KOPT-K1 (cell line): ENCODE measurements around the gene PHF24.

Source experiments
- H3K27ac ChIP-seq: fragments of 200-600 bp; sonication (generic); 2 replicates; pipeline ENCODE4 v1.5.1; 2016; ENCODE audit warnings: antibody characterized with exemption, mild to moderate bottlenecking, low read depth, low read length; ENCODE audit not compliant: poor library complexity, severe bottlenecking
- H3K36me3 ChIP-seq: fragments of 200-600 bp; sonication (generic); 2 replicates; pipeline ENCODE4 v1.5.1; 2017; ENCODE audit warnings: antibody characterized with exemption, mild to moderate bottlenecking, low read length, moderate library complexity; ENCODE audit not compliant: insufficient read depth
- H3K9me3 ChIP-seq: fragments of 200-600 bp; sonication (generic); 2 replicates; pipeline ENCODE4 v1.5.1; 2017; ENCODE audit warnings: antibody characterized with exemption, low read length, mild to moderate bottlenecking; ENCODE audit not compliant: insufficient read depth, poor library complexity, severe bottlenecking

Gene PHF24

DNA sequence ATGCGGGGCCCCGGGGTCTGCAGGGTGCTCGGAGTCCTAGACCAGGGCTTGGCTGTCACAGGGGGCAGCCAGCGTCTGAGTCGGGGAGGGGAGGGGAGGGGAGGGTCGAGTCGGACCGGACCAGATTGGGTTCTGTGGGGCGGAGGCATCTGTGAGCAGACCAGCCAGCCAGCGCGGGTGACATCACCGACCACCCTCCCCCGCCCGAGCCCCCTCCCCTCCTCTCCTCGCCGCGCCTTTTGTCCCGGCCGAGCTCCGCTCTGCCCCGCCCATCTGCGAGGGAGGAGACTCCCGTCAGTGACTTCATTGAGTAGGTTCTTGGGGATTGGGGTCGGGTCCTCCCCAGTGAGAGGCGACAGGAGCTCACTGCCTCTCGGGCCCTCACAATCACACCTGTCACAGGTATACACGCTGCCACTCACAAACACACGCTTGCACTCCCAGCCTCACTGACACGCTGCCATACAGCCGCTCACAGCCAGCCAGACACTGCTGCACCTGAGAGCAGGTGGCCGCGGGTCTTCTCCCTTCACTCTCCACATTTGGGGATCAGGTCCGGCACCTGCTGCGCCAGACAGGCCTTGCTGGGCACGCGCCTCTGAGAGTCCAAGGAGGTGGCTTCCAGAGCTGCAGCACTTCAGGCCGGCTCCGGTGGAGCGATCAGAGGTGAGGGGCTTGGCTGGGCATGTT, 32.0 kb downstream of the PHF24 start:
- H3K36me3 ChIP-seq = no peaks in the 10 kb centered on the region
- H3K9me3 ChIP-seq = no peaks in the 10 kb centered on the region
- H3K27ac ChIP-seq = peak overlapping the region; percentile 42

DNA sequence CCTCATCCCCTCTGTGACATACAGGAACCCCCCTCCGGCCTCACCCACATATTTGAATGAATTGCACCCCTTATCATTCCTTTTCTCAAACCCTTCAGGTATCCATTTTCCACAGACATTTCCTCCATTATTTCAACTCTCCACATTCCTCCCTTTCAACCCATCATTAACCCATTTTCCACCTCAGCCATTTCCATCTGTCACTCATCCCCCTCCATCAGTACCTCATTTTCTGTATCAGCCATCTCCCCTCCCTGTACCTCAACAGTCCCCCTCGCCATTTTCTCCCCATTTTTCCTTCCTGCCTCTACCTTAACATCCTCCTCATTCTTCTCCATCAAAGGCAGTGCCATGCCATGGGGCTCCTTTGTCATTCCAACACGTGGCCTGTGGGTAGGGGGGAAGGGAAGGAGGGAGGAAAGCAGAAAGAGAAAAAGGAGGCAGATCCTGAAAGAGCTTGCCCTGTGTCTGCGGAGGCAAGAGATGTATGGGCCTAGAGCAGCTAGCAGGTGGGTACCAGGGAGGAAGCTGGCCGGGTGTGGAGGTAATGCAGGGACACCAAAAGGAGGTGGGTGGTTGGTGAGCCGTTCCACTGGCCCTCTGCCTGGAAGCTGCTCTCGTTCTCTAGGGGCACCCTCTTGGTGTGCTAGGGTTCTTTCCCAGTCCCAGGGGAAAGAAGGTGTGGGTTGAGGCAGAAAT, 33.0 kb downstream of the PHF24 start:
- Histone ChIP-seq H3K27ac (no peak overlapping the region), H3K9me3 (no peaks in the 10 kb centered on the region), H3K36me3 (no peaks in the 10 kb centered on the region)

DNA sequence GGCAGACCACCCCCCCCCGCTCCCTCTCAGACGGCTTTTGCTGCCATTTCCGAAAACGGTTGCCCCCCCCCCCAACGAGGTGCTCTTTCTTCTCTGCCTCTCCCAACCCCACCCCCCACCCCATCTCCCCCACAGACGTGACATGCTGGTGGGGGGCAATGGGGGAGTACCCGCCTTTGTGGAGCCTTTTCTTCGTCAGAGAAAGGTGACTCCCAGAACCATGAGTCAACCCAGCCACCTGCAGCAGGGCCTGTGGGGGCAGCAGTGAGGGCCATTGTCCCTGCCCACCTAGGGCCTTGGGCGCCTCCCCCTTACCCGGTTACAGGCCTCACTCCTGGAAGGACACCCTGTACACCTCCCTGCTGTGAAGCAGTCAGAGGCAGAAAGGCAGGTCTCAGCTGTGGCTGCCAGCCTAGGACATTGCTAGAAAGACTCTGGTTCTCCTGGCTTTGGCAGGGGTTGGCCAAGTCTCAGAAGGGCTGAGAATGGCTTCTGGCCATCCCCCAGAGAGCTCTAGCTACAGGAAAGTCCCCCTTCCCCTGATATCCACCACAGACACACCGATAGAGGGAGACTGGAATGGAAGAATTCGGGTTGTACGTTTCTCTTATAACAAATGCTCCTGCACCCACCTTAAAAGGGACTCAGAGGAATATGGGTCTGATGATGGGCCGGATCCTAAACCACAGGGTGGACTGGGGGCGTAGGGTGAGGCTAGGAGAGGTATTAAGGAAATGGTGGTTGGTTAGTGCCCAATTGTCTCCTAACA, 33.7 kb downstream of the PHF24 start:
- H3K36me3 ChIP-seq = peaks cover 3% of the 10 kb centered on the region; the same call in 1 of the 2 replicates
- no peak overlapping the region for H3K27ac ChIP-seq

DNA sequence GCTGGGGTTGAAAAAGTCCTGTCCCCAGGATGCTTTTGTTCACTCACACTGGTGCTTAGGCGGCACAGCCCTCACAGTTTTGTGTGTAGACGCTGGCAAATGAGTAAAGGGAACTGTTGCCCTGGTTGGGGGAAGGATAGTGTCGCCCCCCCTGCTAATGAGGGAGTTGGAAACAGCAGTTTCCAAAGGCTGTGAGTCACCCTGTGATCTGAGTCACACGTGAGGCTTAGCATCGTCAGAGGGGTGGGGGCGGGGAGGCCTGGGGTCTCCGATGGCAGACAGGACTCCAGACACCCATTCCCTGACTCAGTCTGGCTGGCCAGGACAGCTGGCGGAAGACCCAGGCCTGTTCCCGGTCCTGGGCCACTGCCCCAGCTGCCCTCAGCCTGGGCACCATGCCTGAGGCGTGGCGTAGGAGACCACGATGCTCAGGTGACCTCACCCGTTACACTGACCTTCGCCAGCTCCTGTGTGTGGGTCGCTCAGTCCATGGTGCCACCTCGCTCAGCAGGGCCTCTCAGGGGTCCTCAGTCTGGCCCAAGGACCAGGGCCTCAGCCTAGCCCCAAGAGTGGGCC, 34.4 kb downstream of the PHF24 start:
- Histone ChIP-seq H3K9me3 (no peaks in the 10 kb centered on the region), H3K36me3 (peaks cover 7% of the 10 kb centered on the region; the same call in 1 of the 2 replicates), H3K27ac (no peak overlapping the region)

More for the DNA sequence above, 33.7 kb downstream of the PHF24 start:
- no peaks in the 10 kb centered on the region for H3K9me3 ChIP-seq

DNA sequence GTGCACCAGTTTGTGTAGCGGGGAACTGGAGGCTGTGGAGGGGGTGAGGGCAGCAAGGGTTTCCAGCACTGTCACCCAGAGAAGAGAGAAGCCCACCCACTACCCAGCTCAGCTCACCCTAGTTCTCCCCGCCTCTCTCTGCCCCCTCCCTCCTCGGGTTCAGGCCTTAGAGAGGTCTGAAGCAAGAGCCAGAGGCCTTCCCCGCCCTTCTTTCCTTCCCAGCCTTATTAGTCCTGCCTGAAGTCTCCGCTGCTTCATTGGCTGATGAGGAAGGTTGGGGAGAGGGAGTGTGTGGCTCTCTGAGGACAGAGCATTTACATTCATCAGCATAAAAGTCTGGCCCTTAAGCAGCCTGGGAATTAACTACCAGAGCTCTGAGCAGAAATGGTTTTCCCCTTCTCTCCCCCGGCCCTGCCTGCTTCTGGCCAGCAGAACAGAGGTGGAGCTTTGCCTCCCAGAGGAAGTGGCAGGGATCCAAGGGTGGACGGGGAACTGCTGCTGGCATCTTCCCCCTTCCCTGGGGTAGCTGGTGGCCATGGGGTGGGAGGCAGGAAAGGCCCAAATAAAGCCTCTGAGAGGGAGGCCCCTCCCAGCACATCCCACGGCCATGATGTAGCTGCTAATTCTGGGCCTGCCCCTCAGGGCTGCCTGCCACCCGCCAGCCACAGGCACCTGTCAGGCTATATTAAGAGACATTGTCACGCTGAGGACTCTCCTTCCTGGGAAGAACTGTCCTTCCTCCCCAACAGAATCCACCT, 35.6 kb downstream of the PHF24 start:
- no peaks in the 10 kb centered on the region for H3K9me3 ChIP-seq
- H3K27ac ChIP-seq = no peak overlapping the region
- H3K36me3 ChIP-seq = peaks cover 7% of the 10 kb centered on the region; the same call in 1 of the 2 replicates

DNA sequence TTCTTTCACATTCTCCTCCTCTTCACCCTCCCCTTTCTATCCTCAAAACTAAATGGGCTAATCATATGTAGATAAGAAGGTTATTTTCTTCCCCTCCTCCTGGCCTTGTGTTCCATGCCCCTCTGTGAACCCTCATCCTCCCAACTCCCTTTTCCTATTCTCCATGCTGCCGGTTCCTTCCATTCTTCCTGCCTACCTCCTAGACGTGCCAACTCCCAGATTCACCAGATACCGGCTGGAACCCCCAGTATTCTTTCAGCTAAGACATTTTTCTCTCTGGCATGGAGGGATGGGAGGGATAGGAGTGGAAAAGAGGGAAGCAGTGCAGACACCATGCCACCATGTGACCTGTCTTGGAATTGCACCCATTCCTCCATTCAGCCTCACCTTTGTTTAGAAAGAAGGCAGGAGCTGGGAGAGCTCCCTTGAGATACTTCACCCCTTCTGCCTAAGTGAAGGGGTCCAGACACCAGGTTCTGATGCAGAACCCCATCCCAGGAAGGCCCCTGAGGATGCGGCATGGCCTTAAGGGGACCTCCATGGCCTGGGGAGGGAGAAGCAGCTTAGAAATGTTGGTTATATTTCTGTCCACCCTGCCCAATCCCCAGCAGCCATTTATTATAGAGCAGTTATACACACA, 36.3 kb downstream of the PHF24 start:
- peaks cover 7% of the 10 kb centered on the region; the same call in 1 of the 2 replicates for H3K36me3 ChIP-seq
- no peak overlapping the region for H3K27ac ChIP-seq
- no peaks in the 10 kb centered on the region for H3K9me3 ChIP-seq

DNA sequence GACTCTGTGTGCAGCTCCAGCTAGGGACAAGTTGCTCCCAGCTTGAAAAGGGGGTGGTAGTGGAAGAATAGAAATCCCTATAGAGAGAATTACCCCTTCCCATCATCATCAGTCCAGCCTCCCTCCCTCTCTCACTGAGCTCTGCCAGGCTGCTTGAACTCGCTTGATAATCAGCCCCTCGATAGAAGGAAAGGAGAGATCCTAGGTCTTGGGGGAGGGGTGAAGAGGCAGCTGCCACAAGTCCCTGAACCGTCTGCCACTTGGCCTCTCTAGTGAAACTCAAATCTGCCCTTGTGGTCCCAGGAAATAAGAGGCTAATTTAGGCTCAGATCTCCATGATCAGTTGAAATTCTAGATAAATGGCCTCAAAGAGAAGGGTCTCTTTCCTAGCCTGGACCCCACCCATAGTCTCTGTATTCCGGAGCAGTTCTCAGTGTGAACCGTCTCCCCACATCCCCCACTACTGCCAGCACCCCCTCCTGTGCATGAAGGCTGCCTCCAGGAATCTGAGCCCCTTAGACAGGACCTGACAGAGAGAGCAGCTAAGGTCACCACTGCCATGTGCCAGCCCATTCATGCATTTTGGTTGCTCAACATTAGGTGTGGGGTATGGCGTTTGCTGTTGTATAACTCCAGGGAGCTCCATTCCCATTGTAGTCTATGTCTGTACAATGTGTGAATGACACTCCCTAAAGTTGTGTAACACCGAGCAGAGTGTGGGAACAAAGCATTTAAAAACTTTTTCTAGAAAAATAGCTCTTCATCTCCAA, 37.0 kb downstream of the PHF24 start:
- Histone ChIP-seq H3K9me3 (no peaks in the 10 kb centered on the region), H3K36me3 (peaks cover 7% of the 10 kb centered on the region; the same call in 1 of the 2 replicates), H3K27ac (no peak overlapping the region)

DNA sequence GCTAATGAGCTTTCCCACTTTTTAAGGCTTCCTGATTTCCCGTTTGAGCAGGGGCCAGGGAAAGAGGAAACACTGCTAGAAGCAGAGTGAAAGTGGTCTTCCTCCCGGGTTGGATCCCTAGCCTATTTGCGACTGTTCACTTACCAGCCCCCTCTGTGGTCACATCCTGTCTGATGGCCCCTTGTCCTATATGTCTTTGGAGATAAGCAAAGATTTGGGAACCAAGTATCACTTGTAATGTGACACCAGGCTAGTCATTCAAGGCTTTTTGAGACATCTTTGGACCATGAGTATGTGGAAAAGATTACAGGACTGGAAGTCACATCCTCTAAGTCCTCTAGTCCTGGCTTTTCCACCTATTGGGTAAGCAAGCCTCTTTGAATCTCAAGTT, 37.6 kb downstream of the PHF24 start:
- Histone ChIP-seq H3K9me3 (no peaks in the 10 kb centered on the region), H3K36me3 (peaks cover 7% of the 10 kb centered on the region; the same call in 1 of the 2 replicates)

DNA sequence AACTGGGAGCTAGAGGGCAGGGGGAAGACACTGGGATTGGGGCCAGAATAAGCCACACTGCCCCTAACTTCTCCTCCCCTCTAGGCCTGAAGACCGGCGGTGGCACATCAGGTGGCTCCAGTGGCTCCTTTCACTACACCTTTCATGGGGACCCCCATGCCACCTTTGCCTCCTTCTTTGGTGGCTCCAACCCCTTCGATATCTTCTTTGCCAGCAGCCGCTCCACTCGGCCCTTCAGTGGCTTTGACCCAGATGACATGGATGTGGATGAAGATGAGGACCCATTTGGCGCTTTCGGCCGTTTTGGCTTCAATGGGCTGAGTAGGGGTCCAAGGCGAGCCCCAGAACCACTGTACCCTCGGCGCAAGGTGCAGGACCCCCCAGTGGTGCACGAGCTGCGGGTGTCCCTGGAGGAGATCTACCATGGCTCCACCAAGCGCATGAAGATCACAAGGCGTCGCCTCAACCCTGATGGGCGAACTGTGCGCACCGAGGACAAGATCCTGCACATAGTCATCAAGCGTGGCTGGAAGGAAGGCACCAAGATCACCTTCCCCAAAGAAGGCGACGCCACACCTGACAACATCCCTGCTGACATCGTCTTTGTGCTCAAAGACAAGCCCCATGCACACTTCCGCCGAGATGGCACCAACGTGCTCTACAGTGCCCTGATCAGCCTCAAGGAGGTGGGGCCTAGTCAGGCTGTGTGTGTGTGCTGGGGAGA, 38.3 kb downstream of the PHF24 start:
- Histone ChIP-seq H3K36me3 (peaks cover 7% of the 10 kb centered on the region; the same call in 1 of the 2 replicates), H3K9me3 (no peaks in the 10 kb centered on the region), H3K27ac (no peak overlapping the region)

More for the DNA sequence above, 37.6 kb downstream of the PHF24 start:
- H3K27ac ChIP-seq = no peak overlapping the region

DNA sequence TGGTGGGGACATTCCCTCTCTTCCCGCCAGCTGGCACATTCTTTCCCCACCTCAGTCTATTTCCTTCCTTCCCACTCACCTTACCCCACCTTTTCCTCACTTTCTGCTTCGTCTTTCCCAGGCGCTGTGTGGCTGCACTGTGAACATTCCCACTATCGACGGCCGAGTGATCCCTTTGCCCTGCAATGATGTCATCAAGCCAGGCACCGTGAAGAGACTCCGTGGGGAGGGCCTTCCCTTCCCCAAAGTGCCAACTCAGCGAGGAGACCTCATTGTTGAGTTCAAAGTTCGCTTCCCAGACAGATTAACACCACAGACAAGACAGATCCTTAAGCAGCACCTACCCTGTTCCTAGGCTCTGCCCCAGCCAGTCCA, 38.8 kb downstream of the PHF24 start:
- Histone ChIP-seq H3K36me3 (peaks cover 7% of the 10 kb centered on the region; the same call in 1 of the 2 replicates), H3K27ac (no peak overlapping the region), H3K9me3 (no peaks in the 10 kb centered on the region)

DNA sequence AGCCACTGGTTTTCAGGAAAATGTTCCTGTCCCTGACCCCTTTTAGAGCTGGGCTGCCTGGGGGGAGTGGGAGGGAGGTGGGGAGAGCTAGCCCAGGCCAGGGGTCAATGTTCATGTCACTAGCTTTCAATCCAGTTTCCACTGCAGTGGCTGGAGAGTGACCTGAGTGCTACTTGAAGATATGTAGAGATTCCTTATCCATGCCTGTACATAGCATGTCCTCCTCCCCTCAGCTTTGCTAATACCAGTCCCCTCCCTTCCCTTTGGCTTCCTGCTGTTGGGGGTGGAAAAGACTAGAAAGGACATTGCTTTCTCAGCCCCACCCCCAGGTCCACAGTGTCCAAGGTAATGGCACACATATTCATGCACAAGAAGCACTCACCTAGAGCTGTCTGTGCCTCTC, 39.3 kb downstream of the PHF24 start:
- H3K36me3 ChIP-seq = peaks cover 7% of the 10 kb centered on the region; the same call in 1 of the 2 replicates
- no peaks in the 10 kb centered on the region for H3K9me3 ChIP-seq
- H3K27ac ChIP-seq = no peak overlapping the region

DNA sequence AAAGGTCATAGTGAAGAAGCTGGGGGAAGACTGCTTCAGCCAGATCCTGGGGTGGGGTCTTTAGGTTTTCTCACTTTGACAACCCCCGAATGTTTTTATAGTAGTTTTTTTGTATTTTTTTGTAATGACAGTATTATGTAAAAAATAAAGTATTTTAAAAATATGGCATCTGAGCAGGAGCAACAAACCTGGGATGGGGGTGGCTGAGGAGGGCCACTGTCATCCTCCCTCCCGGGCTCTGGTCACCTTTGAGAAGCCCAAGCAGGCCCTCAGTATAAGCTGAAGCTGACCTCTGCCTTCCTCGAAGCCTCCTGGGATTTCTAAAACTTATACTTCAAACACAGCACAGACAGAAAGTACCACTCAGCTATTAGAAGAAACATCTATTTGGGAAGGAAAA, 40.2 kb downstream of the PHF24 start:
- no peaks in the 10 kb centered on the region for H3K9me3 ChIP-seq
- H3K27ac ChIP-seq = no peak overlapping the region
- peaks cover 7% of the 10 kb centered on the region; the same call in 1 of the 2 replicates for H3K36me3 ChIP-seq

DNA sequence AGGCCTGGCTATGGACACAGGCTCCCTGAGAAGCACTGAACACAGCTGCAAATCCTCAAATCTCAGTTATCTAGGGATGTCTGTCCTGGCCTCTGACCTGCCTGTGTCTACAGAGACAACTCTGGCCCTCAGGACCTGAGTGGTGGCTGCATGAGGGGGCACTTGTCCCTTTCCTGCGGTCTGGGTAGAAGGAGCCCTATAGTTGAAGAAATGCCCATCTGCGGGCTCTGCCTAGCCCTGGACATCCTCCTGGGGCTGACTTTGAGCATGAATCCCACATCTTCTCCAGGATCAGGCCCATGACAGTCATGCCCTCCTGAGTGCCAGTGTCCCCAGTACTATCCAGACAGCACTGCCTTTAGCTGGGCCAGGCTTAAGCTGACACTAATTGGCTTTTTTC, 41.5 kb downstream of the PHF24 start:
- Histone ChIP-seq H3K36me3 (peaks cover 7% of the 10 kb centered on the region; the same call in 1 of the 2 replicates), H3K9me3 (no peaks in the 10 kb centered on the region), H3K27ac (no peak overlapping the region)
